22Rv1 (cell line): Measurements from ENCODE around the gene ATP2A3.

Source experiments
- CTCF ChIP-seq: fragments of 450-650 bp; IDR thresholded peaks from 2 replicates; pipeline ENCODE4 v1.5.1; 2017; ENCODE audit warnings: mild to moderate bottlenecking
- ZFX ChIP-seq: fragments of 450-650 bp; IDR thresholded peaks from 2 replicates; pipeline ENCODE4 v1.6.1; 2017; ENCODE audit warnings: antibody characterized with exemption, borderline replicate concordance

GRCh38 chr17:3968886-3969524 lies 4.8 kb upstream of the ATP2A3 start:
- TF ChIP-seq CTCF (no peak), ZFX (no peak)
